NCI-H748 treated with DMSO at 0.1 percent for 48 hours (cell line): ENCODE measurements around the gene PLCD1.
"Not testable (repeated sequence)": the region's sequence is repeated elsewhere in the genome, so short reads cannot be mapped to it uniquely, and the experiment has no call there.

Experiments
- DNase-seq: peaks from one replicate; lab custom pipeline; 2025; lab: John Stamatoyannopoulos, UW

Gene PLCD1

GRCh38 chr3:38036906-38037305 lies 7.5 kb upstream of the PLCD1 start:
- no peak for DNase-seq

- DNase-seq, result no peak
Observed at GRCh38 chr3:38036286-38036685, 6.8 kb upstream of the PLCD1 start.

GRCh38 chr3:38034335-38034734 lies 4.9 kb upstream of the PLCD1 start:
- not testable (repeated sequence) for DNase-seq

- not testable (repeated sequence) for DNase-seq
Observed at GRCh38 chr3:38033586-38033985, 4.1 kb upstream of the PLCD1 start.

GRCh38 chr3:38032328-38032865 lies 3.0 kb upstream of the PLCD1 start:
- DNase-seq, result no peak

- DNase-seq, result no peak
Observed at GRCh38 chr3:38031022-38031994, 1.9 kb upstream of the PLCD1 start.

GRCh38 chr3:38030126-38031021 lies 932 bp upstream of the PLCD1 start:
- DNase-seq, result no peak

GRCh38 chr3:38028621-38029361 lies 651 bp downstream of the PLCD1 start:
- DNase-seq, result no peak

- DNase-seq, result no peak
Observed at GRCh38 chr3:38027466-38028465, 1.7 kb downstream of the PLCD1 start.

- no peak for DNase-seq
Observed at GRCh38 chr3:38026856-38027255, 2.6 kb downstream of the PLCD1 start.

GRCh38 chr3:38022896-38023709 lies 6.3 kb downstream of the PLCD1 start:
- DNase-seq, result no peak

- no peak for DNase-seq
Observed at GRCh38 chr3:38022301-38022700, 7.1 kb downstream of the PLCD1 start.

- DNase-seq, result no peak
Observed at GRCh38 chr3:38021196-38021595, 8.2 kb downstream of the PLCD1 start.

- no peak for DNase-seq
Observed at GRCh38 chr3:38020342-38020726, 9.1 kb downstream of the PLCD1 start.

GRCh38 chr3:38019658-38020341 lies 9.6 kb downstream of the PLCD1 start:
- DNase-seq, result no peak

- no peak for DNase-seq
Observed at GRCh38 chr3:38018296-38019266, 10.9 kb downstream of the PLCD1 start.

- DNase-seq, result no peak
Observed at GRCh38 chr3:38017445-38018295, 11.8 kb downstream of the PLCD1 start.
